ENCODE results near the gene FILIP1L. TPM values are rescaled to one million over a fixed set of nuclear protein-coding genes. Genes with fewer than 3 reads are reported as not detected.

The FILIP1L gene
- total and polyA plus RNA-seq, 2 donors from 2014 or later = 5.5 to 25.5 TPM

DNA sequence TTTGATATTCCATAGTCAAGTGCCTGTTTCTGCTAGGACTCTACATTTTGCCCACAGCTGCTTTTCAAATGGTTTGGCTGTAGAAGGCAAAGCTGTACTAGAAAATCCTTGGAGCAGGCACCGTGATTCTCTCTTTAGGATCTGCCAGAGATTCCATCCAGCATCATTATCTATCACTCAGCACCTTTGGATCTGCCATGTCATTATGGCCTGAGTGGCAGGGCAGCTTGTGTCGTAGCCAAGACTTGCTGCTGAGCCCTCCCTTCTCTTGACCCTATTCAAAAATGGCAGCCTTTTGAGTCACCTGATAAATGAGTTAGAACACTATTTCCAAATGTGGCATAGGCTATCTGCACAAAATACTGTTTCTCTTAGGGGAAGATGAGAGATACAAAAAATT, 304.7 kb downstream of the FILIP1L start:
- intact Hi-C loops (cut with DNase I) = no loop called here
- Histone ChIP-seq H3K36me3 (ENCODE audit: control insufficient read depth in 2 of 3, insufficient read depth in 3 of 3, low read length in 3 of 3) (no peaks in the 10 kb centered on the region), H3K4me1 (ENCODE audit: control insufficient read depth in 2 of 3, insufficient read depth in 2 of 3, low read depth in 1 of 3, low read length in 3 of 3) (no peaks in the 10 kb centered on the region), H3K9ac (ENCODE audit: low read length in 3 of 3) (no peak overlapping the region), H3K4me3 (ENCODE audit: low read length in 3 of 3) (no peak overlapping the region), H3K27me3 (ENCODE audit: control insufficient read depth, insufficient read depth, low read length) (no peaks in the 10 kb centered on the region), H3K27ac (ENCODE audit: low read depth in 2 of 2, low read length in 2 of 2) (no peak overlapping the region), H3K9me3 (ENCODE audit: control insufficient read depth in 2 of 3, insufficient read depth in 1 of 3, low read length in 3 of 3) (peaks cover 0 to 7% (median 3%) of the 10 kb centered on the region in 3 donors)
- DNase-seq (no peak), FAIRE-seq (no peak)
- TF ChIP-seq, protein P1, sequence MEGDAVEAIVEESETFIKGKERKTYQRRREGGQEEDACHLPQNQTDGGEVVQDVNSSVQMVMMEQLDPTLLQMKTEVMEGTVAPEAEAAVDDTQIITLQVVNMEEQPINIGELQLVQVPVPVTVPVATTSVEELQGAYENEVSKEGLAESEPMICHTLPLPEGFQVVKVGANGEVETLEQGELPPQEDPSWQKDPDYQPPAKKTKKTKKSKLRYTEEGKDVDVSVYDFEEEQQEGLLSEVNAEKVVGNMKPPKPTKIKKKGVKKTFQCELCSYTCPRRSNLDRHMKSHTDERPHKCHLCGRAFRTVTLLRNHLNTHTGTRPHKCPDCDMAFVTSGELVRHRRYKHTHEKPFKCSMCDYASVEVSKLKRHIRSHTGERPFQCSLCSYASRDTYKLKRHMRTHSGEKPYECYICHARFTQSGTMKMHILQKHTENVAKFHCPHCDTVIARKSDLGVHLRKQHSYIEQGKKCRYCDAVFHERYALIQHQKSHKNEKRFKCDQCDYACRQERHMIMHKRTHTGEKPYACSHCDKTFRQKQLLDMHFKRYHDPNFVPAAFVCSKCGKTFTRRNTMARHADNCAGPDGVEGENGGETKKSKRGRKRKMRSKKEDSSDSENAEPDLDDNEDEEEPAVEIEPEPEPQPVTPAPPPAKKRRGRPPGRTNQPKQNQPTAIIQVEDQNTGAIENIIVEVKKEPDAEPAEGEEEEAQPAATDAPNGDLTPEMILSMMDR (IDR thresholded peaks at IDR 0.05; ENCODE audit: borderline replicate concordance, extremely low read depth, insufficient read depth) = no peak

DNA sequence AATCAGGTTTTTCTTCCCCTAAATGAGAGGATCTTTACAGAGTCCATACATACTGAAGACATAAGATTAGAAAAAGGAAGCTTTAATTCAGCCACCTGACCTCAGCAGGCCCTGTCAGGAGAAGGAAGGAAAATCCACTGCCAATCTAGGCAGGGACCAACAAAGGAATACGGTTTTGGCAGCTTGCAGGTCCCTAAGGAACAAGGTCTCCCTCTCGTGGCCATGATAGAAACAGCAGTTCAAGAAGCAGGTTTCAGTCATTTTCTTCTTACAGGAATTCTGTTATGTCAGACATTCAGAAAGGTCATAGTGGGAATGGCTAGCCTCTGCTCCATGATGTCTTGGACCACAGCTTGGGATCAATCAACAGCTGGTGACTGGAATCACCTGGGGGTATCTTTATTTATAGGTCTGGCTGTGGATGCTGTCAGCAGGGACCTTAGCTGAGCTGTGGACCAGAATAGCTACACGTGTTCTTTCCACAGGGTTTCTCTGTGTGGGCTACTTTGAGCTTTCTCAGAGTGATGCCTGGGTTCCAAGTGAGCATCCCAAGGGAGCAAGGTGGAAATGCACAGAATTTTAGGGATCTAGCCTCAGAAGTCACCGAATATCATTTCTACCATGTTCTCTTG, 306.0 kb downstream of the FILIP1L start:
- Histone ChIP-seq H3K27ac (ENCODE audit: low read depth in 2 of 2, low read length in 2 of 2) (no peak overlapping the region), H3K4me3 (ENCODE audit: low read length in 3 of 3) (no peak overlapping the region), H3K4me1 (ENCODE audit: control insufficient read depth in 2 of 3, insufficient read depth in 2 of 3, low read depth in 1 of 3, low read length in 3 of 3) (no peaks in the 10 kb centered on the region), H3K9me3 (ENCODE audit: control insufficient read depth in 2 of 3, insufficient read depth in 1 of 3, low read length in 3 of 3) (peaks cover 0 to 7% (median 3%) of the 10 kb centered on the region in 3 donors), H3K36me3 (ENCODE audit: control insufficient read depth in 2 of 3, insufficient read depth in 3 of 3, low read length in 3 of 3) (no peaks in the 10 kb centered on the region), H3K27me3 (ENCODE audit: control insufficient read depth, insufficient read depth, low read length) (no peaks in the 10 kb centered on the region), H3K9ac (ENCODE audit: low read length in 3 of 3) (no peak overlapping the region)
- no peak for FAIRE-seq
- DNase-seq = peak in 4 of 5 donors; percentile 48 to 78 (median 66)
- TF ChIP-seq, protein P1 (IDR thresholded peaks at IDR 0.05; ENCODE audit: borderline replicate concordance, extremely low read depth, insufficient read depth) = peak; percentile 66
- intact Hi-C loops (cut with DNase I) = no loop called here

DNA sequence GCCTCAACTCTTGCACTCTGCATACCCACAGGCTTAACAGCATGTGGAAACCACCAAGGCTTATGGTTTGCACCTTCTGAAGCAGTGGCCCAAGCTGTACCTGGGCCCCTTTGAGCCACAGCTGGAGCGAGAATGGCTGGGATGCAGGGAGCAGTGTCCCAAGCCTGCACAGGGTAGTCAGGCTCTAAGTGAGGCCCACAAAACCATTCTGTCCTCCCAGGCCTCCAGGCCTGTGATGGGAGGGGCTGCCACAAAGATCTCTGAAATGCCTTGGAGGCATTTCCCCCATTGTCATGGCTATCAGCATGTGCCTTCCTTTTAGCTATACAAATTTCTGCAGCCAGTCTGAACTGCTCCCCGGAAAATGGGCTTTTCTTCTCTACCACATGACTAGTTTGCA, 309.1 kb downstream of the FILIP1L start:
- H3K36me3 ChIP-seq (ENCODE audit: control insufficient read depth in 2 of 3, insufficient read depth in 3 of 3, low read length in 3 of 3) = no peaks in the 10 kb centered on the region
- no peaks in the 10 kb centered on the region for H3K4me1 ChIP-seq (ENCODE audit: control insufficient read depth in 2 of 3, insufficient read depth in 2 of 3, low read depth in 1 of 3, low read length in 3 of 3)
- no peak overlapping the region for H3K4me3 ChIP-seq (ENCODE audit: low read length in 3 of 3)
- no peak overlapping the region for H3K9ac ChIP-seq (ENCODE audit: low read length in 3 of 3)
- H3K27me3 ChIP-seq (ENCODE audit: control insufficient read depth, insufficient read depth, low read length) = no peaks in the 10 kb centered on the region
- no peak overlapping the region for H3K27ac ChIP-seq (ENCODE audit: low read depth in 2 of 2, low read length in 2 of 2)
- TF ChIP-seq, protein P1 (IDR thresholded peaks at IDR 0.05; ENCODE audit: borderline replicate concordance, extremely low read depth, insufficient read depth) = no peak
- peaks cover 0 to 7% (median 3%) of the 10 kb centered on the region in 3 donors for H3K9me3 ChIP-seq (ENCODE audit: control insufficient read depth in 2 of 3, insufficient read depth in 1 of 3, low read length in 3 of 3)
- FAIRE-seq (no peak), DNase-seq (no peak)
- intact Hi-C loops (cut with DNase I) = no loop called here

DNA sequence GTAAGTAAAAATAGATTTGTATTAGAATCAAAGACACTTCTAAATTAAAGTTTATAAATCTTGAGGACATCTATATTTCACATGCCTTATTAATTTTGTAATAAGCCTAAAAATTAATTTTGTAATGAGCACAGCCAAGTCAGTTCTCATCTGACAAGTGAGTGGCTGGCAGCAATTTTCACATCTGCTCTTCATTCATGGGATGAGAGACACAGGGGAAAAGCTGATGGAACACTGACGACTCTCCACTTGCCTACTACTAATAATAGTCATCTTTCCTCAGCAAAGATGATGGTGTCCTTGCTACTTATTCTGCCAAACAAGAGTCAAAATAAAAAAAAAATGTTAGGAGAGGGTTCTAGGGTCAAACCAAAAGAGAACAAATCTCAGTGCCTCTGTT, 311.0 kb downstream of the FILIP1L start:
- H3K27ac ChIP-seq (ENCODE audit: low read depth in 2 of 2, low read length in 2 of 2) = no peak overlapping the region
- no peak overlapping the region for H3K4me3 ChIP-seq (ENCODE audit: low read length in 3 of 3)
- H3K9me3 ChIP-seq (ENCODE audit: control insufficient read depth in 2 of 3, insufficient read depth in 1 of 3, low read length in 3 of 3) = peaks cover 0 to 7% (median 3%) of the 10 kb centered on the region in 3 donors
- DNase-seq = no peak
- H3K9ac ChIP-seq (ENCODE audit: low read length in 3 of 3) = no peak overlapping the region
- H3K4me1 ChIP-seq (ENCODE audit: control insufficient read depth in 2 of 3, insufficient read depth in 2 of 3, low read depth in 1 of 3, low read length in 3 of 3) = no peaks in the 10 kb centered on the region
- no peak for FAIRE-seq
- intact Hi-C loops (cut with DNase I) = no loop called here
- TF ChIP-seq, protein P1 (IDR thresholded peaks at IDR 0.05; ENCODE audit: borderline replicate concordance, extremely low read depth, insufficient read depth) = no peak
- no peaks in the 10 kb centered on the region for H3K27me3 ChIP-seq (ENCODE audit: control insufficient read depth, insufficient read depth, low read length)
- no peaks in the 10 kb centered on the region for H3K36me3 ChIP-seq (ENCODE audit: control insufficient read depth in 2 of 3, insufficient read depth in 3 of 3, low read length in 3 of 3)
